ENCODE results near the gene LAMC2. TPM values are rescaled to one million over a fixed set of nuclear protein-coding genes. Genes with fewer than 3 reads are reported as not detected.

LAMC2 gene
- total RNA-seq, 2 experiments from 2014 or later: not detected

GRCh38 chr1:183262628-183263200 lies 76.7 kb downstream of the LAMC2 start:
- CTCF ChIA-PET: interaction anchor here (1.0 to 1.2 kb wide), 2 partner anchors 14 to 37 kb away, joined by 3 to 4 read pairs; no protein-coding TSS in a partner anchor
- H3K4me3 Mint-ChIP-seq: no peak overlapping the region
- TF ChIP-seq CTCF (IDR thresholded peaks at IDR 0.05): no peak
- peaks cover 17% of the 10 kb centered on the region for H3K27me3 Mint-ChIP-seq
- H3K36me3 Mint-ChIP-seq (ENCODE audit: low read depth): no peaks in the 10 kb centered on the region
- no peaks in the 10 kb centered on the region for H3K4me1 Mint-ChIP-seq (ENCODE audit: low read depth)
- intact Hi-C loops (cut with micrococcal nuclease): no loop called here
- no peak for DNase-seq
- no peak overlapping the region for H3K27ac Mint-ChIP-seq
- no peak for ATAC-seq
- POLR2A ChIA-PET: interaction anchor here (0.6 kb wide), 1 partner anchor 292 kb away, joined by 6 read pairs; no protein-coding TSS in a partner anchor
- no peaks in the 10 kb centered on the region for H3K9me3 Mint-ChIP-seq

DNA sequence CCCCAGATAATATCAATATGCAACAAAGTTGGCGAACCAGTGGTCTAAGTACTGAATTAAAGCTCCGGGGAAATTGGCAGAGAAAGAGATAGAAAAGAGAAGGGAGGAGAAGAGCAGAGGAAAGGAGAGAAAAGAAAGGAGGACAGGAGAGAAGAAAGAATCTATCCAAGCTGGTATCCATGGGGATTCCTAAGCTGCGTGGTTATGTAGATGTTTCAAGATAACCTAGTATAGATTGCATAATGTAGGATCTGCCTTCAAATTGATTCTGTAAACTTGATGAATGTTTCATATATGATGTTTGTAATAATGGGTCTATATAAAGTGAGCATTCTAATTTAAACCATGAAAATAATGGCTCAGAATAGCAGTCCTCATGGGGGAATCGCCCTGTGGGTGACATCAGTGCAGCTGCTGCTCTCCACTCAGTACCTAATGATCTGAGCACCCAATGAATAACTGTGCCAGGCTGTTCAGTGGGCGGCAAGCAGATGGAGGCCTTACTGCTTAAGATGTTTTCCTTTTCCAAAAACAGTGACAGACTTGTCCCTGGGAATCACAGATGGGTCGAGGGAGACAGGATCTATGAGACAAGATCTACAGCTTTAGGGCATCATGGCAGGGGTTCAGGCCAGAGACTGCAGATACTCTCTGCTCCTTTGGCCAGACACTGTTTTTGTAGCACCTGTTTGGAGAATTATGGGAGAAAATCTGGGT lies 78.0 kb downstream of the LAMC2 start:
- DNase-seq (no peak), ATAC-seq (no peak)
- Mint-ChIP-seq H3K27me3 (peaks cover 21% of the 10 kb centered on the region), H3K9me3 (no peaks in the 10 kb centered on the region), H3K4me1 (ENCODE audit: low read depth) (no peaks in the 10 kb centered on the region), H3K27ac (no peak overlapping the region), H3K4me3 (no peak overlapping the region), H3K36me3 (ENCODE audit: low read depth) (no peaks in the 10 kb centered on the region)
- ChIA-PET POLR2A (no interaction called here), CTCF (interaction anchor here (1.2 kb wide), 2 partner anchors 15 kb away, joined by 3 to 4 read pairs; no protein-coding TSS in a partner anchor)
- intact Hi-C loops (cut with micrococcal nuclease): no loop called here
- no peak for TF ChIP-seq CTCF (IDR thresholded peaks at IDR 0.05)

GRCh38 chr1:183267646-183268431 lies 81.8 kb downstream of the LAMC2 start:
- no peak for DNase-seq
- ChIA-PET CTCF (no interaction called here), POLR2A (no interaction called here)
- Mint-ChIP-seq H3K27me3 (peaks cover 13% of the 10 kb centered on the region), H3K9me3 (no peaks in the 10 kb centered on the region), H3K36me3 (ENCODE audit: low read depth) (no peaks in the 10 kb centered on the region), H3K27ac (no peak overlapping the region), H3K4me3 (no peak overlapping the region), H3K4me1 (ENCODE audit: low read depth) (no peaks in the 10 kb centered on the region)
- intact Hi-C loops (cut with micrococcal nuclease): no loop called here
- TF ChIP-seq CTCF (IDR thresholded peaks at IDR 0.05): no peak
- ATAC-seq: no peak

- Mint-ChIP-seq H3K27me3 (peaks cover 10% of the 10 kb centered on the region), H3K27ac (no peak overlapping the region), H3K4me3 (no peak overlapping the region), H3K9me3 (no peaks in the 10 kb centered on the region), H3K4me1 (ENCODE audit: low read depth) (no peaks in the 10 kb centered on the region), H3K36me3 (ENCODE audit: low read depth) (no peaks in the 10 kb centered on the region)
- CTCF ChIA-PET: no interaction called here
- ATAC-seq: no peak
- POLR2A ChIA-PET: no interaction called here
- no peak for TF ChIP-seq CTCF (IDR thresholded peaks at IDR 0.05)
- no peak for DNase-seq
- intact Hi-C loops (cut with micrococcal nuclease): no loop called here
Observed at GRCh38 chr1:183270541-183271141, 84.6 kb downstream of the LAMC2 start.
